SJCRH30 (cell line): ENCODE data around the gene COL12A1. TPM values are rescaled to one million over a fixed set of nuclear protein-coding genes. Genes with fewer than 3 reads are reported as not detected.

ENCODE experiments used
- DNase-seq, 2 experiments: peaks; one replicate each; pipeline ENCODE4 v3.0.0-alpha.2; 2015 to 2020
- H3K27ac ChIP-seq: fragments of 250-450 bp; sonication (Bioruptor Pico); 2 replicates; pipeline ENCODE4 v1.5.1; 2020; ENCODE audit warnings: mild to moderate bottlenecking, moderate library complexity
- H3K27me3 ChIP-seq: fragments of 250-450 bp; sonication (Bioruptor Pico); 2 replicates; pipeline ENCODE4 v1.5.1; 2020; ENCODE audit warnings: mild to moderate bottlenecking, moderate library complexity
- H3K36me3 ChIP-seq: fragments of 250-450 bp; sonication (Bioruptor Pico); 2 replicates; pipeline ENCODE4 v1.5.1; 2020; ENCODE audit warnings: mild to moderate bottlenecking, moderate library complexity
- H3K4me1 ChIP-seq: fragments of 250-450 bp; sonication (Bioruptor Pico); 2 replicates; pipeline ENCODE4 v1.5.1; 2020; ENCODE audit warnings: mild to moderate bottlenecking, moderate library complexity
- H3K4me3 ChIP-seq: fragments of 250-450 bp; sonication (Bioruptor Pico); 2 replicates; pipeline ENCODE4 v1.5.1; 2020; ENCODE audit warnings: mild to moderate bottlenecking, moderate library complexity
- H3K9me3 ChIP-seq: fragments of 250-450 bp; sonication (Bioruptor Pico); replicated peaks from 2 replicates; pipeline ENCODE4 v1.5.1; 2020; ENCODE audit warnings: mild to moderate bottlenecking, moderate library complexity
- total RNA-seq: library from RNA; depleted of rRNA; stranded (reverse); fragments of >200 nt; shearing (Covaris generic); gene quantifications from 2 replicates; pipeline ENCODE4 v1.2.3, GENCODE V29; 2014

The COL12A1 gene
- total RNA-seq, 1 experiment from 2014 or later = 62.1 TPM

GRCh38 chr6:75176076-75176582, 29.7 kb downstream of the COL12A1 start:
- no peak for DNase-seq
- H3K4me3 ChIP-seq = no peak overlapping the region
- H3K9me3 ChIP-seq = 0 out of 2 replicates have a peak, but pooled peaks cover 2% of the 10 kb centered on the region
- peaks cover 66% of the 10 kb centered on the region for H3K36me3 ChIP-seq
- no peaks in the 10 kb centered on the region for H3K4me1 ChIP-seq
- no peak overlapping the region for H3K27ac ChIP-seq
- H3K27me3 ChIP-seq = no peaks in the 10 kb centered on the region

DNA sequence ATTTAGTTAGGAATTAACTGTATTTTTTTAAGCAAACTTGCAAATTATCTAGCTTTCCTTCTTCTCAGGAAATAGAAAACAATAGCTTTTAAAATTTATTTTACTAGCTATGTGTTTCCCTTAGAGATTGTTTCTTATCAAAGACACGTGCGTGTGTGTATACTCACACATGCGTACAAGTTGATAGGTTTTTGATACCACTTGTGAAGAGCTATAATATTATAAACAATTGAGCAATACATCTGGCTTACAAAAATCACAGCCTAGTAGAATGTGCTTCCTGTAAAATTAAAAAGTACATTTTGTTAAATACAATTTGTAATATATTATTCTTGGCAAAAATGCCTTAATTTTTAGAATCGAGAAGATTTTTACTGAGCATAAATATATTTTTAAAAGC, 33.9 kb downstream of the COL12A1 start:
- Histone ChIP-seq H3K27me3 (no peaks in the 10 kb centered on the region), H3K4me1 (no peaks in the 10 kb centered on the region), H3K9me3 (no peaks in the 10 kb centered on the region), H3K36me3 (peaks cover 47% of the 10 kb centered on the region), H3K27ac (no peak overlapping the region), H3K4me3 (no peak overlapping the region)
- DNase-seq = no peak

DNA sequence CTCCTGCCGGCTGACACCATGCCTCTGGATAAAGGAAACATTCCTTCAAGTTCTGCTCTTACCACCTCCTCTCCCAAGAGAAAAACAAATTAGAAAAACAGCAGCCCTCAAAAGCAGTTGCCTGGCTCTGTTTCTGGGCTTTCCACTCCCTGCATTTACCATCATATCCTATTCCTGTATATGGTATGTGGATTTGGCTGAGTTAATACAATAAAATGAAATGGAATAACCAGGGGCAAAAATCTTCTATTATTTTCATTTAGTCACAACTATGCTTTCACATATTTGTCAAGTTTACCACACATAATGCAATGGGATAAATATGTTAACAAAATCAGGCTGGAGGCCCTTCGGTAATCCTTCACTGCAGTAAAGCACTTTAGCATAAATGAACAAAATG, 34.3 kb downstream of the COL12A1 start:
- DNase-seq = no peak
- peaks cover 44% of the 10 kb centered on the region for H3K36me3 ChIP-seq
- H3K27ac ChIP-seq = no peak overlapping the region
- no peak overlapping the region for H3K4me3 ChIP-seq
- H3K27me3 ChIP-seq = no peaks in the 10 kb centered on the region
- no peaks in the 10 kb centered on the region for H3K9me3 ChIP-seq
- no peaks in the 10 kb centered on the region for H3K4me1 ChIP-seq

DNA sequence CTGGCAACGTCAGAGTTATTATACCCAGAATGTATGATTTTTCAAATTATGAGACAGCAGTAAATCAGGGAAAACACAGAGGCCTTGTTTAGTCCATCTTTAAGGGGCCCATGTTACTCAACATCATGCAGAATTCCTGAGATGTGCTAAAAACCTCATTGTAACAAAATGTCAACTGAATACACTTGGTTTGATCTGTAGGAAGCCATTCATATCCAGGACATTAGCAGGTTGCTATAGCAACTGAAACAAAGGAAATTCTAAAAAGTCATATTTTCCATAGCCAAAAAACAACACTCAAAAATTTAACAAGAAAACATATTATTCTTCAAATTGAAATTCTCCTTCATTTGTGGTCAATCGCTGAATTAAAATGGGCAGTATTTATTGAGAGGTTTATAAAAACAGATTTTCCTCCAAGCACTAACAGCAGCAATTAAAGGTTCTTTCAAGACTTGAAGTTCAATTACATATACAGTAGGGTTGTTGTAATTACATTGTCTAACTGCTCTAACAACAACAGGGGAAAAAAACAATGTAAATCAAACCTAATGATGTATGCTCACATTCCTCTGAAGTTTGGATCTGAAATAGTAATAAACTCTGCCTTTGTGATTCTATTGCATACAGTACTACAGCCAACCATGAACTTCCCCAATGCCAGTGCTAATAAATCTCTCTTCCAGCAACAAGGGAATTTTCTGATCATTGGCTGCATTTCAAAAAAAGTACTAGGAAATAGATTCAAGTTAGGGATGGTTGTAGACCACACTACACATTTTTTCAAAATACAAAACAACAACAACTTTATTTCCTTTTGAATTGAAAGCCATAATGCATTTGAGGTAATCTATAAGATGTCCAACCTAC, 34.9 kb downstream of the COL12A1 start:
- H3K27ac ChIP-seq = no peak overlapping the region
- no peak overlapping the region for H3K4me3 ChIP-seq
- no peaks in the 10 kb centered on the region for H3K9me3 ChIP-seq
- no peak for DNase-seq
- H3K36me3 ChIP-seq = peaks cover 41% of the 10 kb centered on the region
- no peaks in the 10 kb centered on the region for H3K4me1 ChIP-seq
- H3K27me3 ChIP-seq = no peaks in the 10 kb centered on the region

DNA sequence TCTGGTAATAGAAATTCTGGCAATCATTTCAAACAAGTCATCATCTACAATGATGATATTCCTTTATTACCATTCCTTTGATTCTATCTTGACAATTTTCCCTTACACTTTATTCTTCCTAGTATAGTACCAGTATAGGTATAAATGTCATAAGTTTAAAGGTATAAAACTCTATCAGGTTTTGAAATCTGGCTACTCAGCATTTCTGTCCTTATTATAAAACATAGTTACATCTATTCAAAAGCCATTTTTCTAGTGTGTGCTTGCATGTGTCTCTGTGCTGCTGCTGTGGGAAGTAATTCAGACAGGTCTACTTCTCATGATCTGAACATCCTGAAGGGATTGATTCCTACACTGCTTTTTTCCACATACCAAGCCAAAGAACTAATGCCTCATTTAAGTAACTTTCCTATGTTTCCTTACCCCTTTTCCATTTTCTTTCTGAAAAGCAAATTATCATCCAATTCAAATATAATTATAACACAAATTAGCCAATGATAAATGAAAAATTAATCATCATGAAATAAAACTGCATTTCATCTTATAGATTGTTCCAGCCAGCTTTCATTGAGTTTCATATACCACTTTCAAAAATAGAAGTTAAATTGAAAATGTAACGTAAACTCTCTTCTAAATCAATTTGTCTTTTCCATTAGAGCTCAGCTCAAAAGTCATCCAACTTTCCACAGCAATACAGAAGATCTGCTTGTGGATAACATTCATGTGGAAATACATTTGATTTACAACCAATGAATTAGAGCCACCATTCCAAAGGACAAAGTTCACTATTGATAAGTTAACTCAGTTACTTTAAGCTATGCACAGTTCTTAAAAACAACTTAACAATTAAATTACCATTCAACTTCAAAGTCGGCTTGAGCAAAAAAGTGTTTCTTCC, 35.9 kb downstream of the COL12A1 start:
- H3K27ac ChIP-seq = no peak overlapping the region
- H3K4me1 ChIP-seq = no peaks in the 10 kb centered on the region
- H3K9me3 ChIP-seq = no peaks in the 10 kb centered on the region
- no peak overlapping the region for H3K4me3 ChIP-seq
- H3K27me3 ChIP-seq = no peaks in the 10 kb centered on the region
- H3K36me3 ChIP-seq = peaks cover 42% of the 10 kb centered on the region
- no peak for DNase-seq

GRCh38 chr6:75167851-75168250, 38.0 kb downstream of the COL12A1 start:
- no peak overlapping the region for H3K27ac ChIP-seq
- no peak for DNase-seq
- no peak overlapping the region for H3K4me3 ChIP-seq
- H3K27me3 ChIP-seq = no peaks in the 10 kb centered on the region
- peaks cover 39% of the 10 kb centered on the region for H3K36me3 ChIP-seq
- H3K9me3 ChIP-seq = no peaks in the 10 kb centered on the region
- no peaks in the 10 kb centered on the region for H3K4me1 ChIP-seq

- H3K27ac ChIP-seq = no peak overlapping the region
- no peaks in the 10 kb centered on the region for H3K9me3 ChIP-seq
- no peak overlapping the region for H3K4me3 ChIP-seq
- H3K36me3 ChIP-seq = peaks cover 35% of the 10 kb centered on the region
- DNase-seq = no peak
- H3K27me3 ChIP-seq = no peaks in the 10 kb centered on the region
- H3K4me1 ChIP-seq = no peaks in the 10 kb centered on the region
These were observed 38.5 kb downstream of the COL12A1 start for GRCh38 chr6:75167325-75167724.

DNA sequence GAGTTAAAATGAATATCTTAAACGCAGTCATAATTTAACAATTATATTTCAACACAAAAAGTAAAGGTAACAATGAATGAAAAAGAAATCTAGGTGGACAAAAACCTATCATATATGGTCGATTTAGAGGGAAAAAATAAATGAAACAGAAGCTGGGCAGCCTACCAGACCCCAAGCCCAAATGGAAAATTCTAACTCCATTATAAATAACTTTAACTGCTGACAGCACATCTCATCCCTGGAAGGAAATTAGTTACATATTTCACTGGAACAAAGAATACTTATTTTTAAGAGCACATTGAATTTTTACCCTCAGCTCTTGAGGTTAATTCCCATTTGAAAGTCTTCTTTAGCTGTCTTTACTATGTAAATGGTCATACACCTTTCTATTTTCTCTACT, 39.1 kb downstream of the COL12A1 start:
- no peak for DNase-seq
- Histone ChIP-seq H3K27ac (no peak overlapping the region), H3K4me1 (no peaks in the 10 kb centered on the region), H3K4me3 (no peak overlapping the region), H3K27me3 (no peaks in the 10 kb centered on the region), H3K9me3 (no peaks in the 10 kb centered on the region), H3K36me3 (peaks cover 31% of the 10 kb centered on the region)

DNA sequence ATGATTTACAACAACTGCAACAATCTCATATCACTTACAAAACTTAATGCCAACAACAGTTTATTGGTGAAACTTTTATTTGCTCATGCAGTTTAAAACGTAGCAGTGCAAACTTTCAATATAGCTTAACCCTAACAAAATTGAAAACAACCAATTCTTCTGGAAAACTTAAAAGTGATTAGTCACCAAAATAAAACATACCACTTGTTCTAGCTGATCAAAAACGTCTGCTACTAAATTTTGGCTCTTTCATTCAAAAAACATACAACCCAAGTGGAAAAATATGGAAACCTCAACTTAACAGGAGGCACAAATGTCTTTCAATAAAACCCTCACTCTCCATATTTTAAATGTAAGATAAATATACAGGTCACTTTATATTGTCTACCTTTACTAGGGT, 39.6 kb downstream of the COL12A1 start:
- DNase-seq = no peak
- no peak overlapping the region for H3K4me3 ChIP-seq
- peaks cover 28% of the 10 kb centered on the region for H3K36me3 ChIP-seq

GRCh38 chr6:75158176-75158575, 47.7 kb downstream of the COL12A1 start:
- Histone ChIP-seq H3K4me3 (no peak overlapping the region), H3K36me3 (peaks cover 12% of the 10 kb centered on the region), H3K9me3 (no peaks in the 10 kb centered on the region), H3K4me1 (peaks cover 19% of the 10 kb centered on the region), H3K27me3 (no peaks in the 10 kb centered on the region), H3K27ac (no peak overlapping the region)
- peak in 1 of 2 experiments; percentile 11 for DNase-seq

More for the DNA sequence above, 39.6 kb downstream of the COL12A1 start:
- Histone ChIP-seq H3K9me3 (no peaks in the 10 kb centered on the region), H3K4me1 (no peaks in the 10 kb centered on the region), H3K27me3 (no peaks in the 10 kb centered on the region), H3K27ac (no peak overlapping the region)

DNA sequence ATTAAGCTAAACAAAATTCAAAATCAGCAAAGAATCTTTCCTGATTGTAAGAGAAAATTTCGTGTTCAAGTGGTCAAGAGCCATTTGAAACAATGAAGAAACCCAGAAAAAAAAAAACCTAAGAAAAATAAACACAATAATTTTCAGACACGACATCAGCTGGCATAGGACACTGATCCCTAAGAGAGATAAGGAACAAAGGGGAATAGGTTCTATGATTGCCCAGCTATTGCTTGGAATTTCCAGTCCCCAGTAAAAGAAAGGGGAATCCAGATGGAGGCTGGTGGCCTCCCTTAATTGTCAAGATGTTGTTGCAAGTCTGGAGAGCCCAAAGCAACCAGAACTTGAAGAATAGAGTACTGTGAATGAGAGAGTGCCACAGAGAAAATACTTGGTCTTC, 48.5 kb downstream of the COL12A1 start:
- H3K4me3 ChIP-seq = no peak overlapping the region
- peaks cover 13% of the 10 kb centered on the region for H3K36me3 ChIP-seq
- H3K27ac ChIP-seq = no peak overlapping the region
- H3K27me3 ChIP-seq = no peaks in the 10 kb centered on the region
- DNase-seq = peak in 1 of 2 experiments; percentile 45
- H3K9me3 ChIP-seq = no peaks in the 10 kb centered on the region
- peaks cover 19% of the 10 kb centered on the region for H3K4me1 ChIP-seq

GRCh38 chr6:75156186-75156878, 49.5 kb downstream of the COL12A1 start:
- Histone ChIP-seq H3K4me1 (peaks cover 19% of the 10 kb centered on the region), H3K27ac (no peak overlapping the region), H3K9me3 (no peaks in the 10 kb centered on the region), H3K27me3 (no peaks in the 10 kb centered on the region), H3K36me3 (peaks cover 20% of the 10 kb centered on the region), H3K4me3 (no peak overlapping the region)
- no peak for DNase-seq

DNA sequence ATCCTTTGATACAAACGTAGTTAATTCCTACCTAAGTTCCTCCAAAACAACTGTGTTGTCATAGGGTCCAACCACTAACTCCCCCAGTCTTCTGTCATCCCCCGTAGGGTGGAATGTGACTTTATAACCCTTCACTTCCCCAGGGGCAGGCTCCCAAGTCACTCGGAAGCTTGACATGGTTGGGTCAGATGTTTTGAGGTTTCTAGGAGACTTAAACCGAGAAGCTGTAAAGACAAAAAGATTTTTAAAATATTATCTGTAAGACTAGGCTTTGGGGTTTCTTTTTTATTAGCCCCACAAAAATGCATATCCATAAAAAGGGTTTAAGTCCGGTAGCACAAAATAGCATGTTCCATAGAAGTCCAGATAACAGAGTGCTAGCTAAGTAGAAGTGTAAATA, 50.2 kb downstream of the COL12A1 start:
- Histone ChIP-seq H3K27me3 (no peaks in the 10 kb centered on the region), H3K36me3 (peaks cover 23% of the 10 kb centered on the region), H3K4me1 (peaks cover 19% of the 10 kb centered on the region), H3K4me3 (no peak overlapping the region), H3K27ac (no peak overlapping the region), H3K9me3 (no peaks in the 10 kb centered on the region)
- DNase-seq = peak; percentile 35 to 56

GRCh38 chr6:75154973-75155372, 50.9 kb downstream of the COL12A1 start:
- Histone ChIP-seq H3K27me3 (no peaks in the 10 kb centered on the region), H3K9me3 (no peaks in the 10 kb centered on the region), H3K4me3 (no peak overlapping the region), H3K4me1 (peaks cover 19% of the 10 kb centered on the region), H3K27ac (no peak overlapping the region), H3K36me3 (peaks cover 28% of the 10 kb centered on the region)
- no peak for DNase-seq
